Measurements from ENCODE around the gene FGF18.
"Not testable (repeated sequence)": the region's sequence is repeated elsewhere in the genome, so short reads cannot be mapped to it uniquely, and the experiment has no call there.

- not testable (repeated sequence) for TF ChIP-seq CTCF (IDR thresholded peaks at IDR 0.05); POLR2AphosphoS5 (IDR thresholded peaks at IDR 0.05); POLR2A (IDR thresholded peaks at IDR 0.05; ENCODE audit: low read depth)
Observed at GRCh38 chr5:171497494-171497893, 78.0 kb downstream of the FGF18 start.
